ENCODE results near the gene TTC28.

TTC28 gene

DNA sequence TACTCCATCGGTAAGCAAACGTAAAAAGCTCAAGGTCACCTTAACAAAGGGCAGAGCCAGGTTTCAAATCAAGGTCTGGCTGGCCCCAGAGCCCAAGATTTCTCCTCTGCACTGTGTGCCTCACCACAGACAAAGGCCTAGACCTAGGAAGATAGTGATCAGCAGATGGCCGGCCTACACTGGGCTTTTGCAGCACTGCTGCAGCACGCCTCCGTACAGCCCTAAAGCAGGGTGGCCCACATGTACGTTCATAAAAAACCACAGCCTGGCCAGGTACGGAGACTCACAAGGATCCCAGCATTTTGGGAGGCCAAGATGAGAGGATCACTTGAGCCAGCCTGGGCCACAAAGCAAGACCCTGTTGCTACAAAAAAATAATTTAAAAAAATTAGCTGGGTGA, 654.3 kb downstream of the TTC28 start:
- Histone ChIP-seq H3K4me1 (ENCODE audit: insufficient read depth, low read length) (peaks cover 46% of the 10 kb centered on the region), H3K9me3 (ENCODE audit: low read length) (no peaks in the 10 kb centered on the region), H3K4me3 (ENCODE audit: low read depth in 1 of 2, low read length in 2 of 2) (no peak overlapping the region), H3K36me3 (ENCODE audit: insufficient read depth, low read length) (no peaks in the 10 kb centered on the region), H3K9ac (ENCODE audit: low read length) (no peak overlapping the region), H3K27me3 (ENCODE audit: control insufficient read depth in 1 of 2, insufficient read depth in 2 of 2, low read length in 2 of 2) (no peaks in the 10 kb centered on the region), H3K27ac (ENCODE audit: low read depth, low read length) (no peak overlapping the region)

DNA sequence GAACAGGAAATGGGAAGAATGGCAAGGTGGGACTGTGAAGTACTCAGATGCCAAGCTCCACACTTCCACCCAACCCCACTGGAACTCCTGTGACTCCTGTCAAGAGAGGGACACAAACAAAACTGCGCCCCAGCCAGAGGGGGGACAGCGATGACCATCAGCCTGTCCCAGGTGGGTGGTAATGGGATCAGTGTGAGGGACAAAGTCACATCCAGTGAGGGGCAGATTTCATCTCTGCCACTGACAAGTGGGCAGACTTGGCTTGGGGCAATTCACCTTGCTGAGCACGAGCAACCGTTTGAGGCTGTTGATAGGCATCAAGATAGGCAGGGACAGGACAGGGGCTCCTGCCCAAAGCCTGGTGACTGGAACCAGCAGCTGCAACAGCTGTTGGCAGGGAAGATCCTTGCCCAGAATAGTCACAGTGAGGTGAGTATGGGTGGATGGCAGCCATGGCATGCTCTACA, 655.2 kb downstream of the TTC28 start:
- Histone ChIP-seq H3K27ac (ENCODE audit: low read depth, low read length) (no peak overlapping the region), H3K4me1 (ENCODE audit: insufficient read depth, low read length) (peaks cover 45% of the 10 kb centered on the region), H3K9ac (ENCODE audit: low read length) (no peak overlapping the region), H3K27me3 (ENCODE audit: control insufficient read depth in 1 of 2, insufficient read depth in 2 of 2, low read length in 2 of 2) (no peaks in the 10 kb centered on the region), H3K4me3 (ENCODE audit: low read depth in 1 of 2, low read length in 2 of 2) (no peak overlapping the region), H3K36me3 (ENCODE audit: insufficient read depth, low read length) (no peaks in the 10 kb centered on the region), H3K9me3 (ENCODE audit: low read length) (no peaks in the 10 kb centered on the region)

DNA sequence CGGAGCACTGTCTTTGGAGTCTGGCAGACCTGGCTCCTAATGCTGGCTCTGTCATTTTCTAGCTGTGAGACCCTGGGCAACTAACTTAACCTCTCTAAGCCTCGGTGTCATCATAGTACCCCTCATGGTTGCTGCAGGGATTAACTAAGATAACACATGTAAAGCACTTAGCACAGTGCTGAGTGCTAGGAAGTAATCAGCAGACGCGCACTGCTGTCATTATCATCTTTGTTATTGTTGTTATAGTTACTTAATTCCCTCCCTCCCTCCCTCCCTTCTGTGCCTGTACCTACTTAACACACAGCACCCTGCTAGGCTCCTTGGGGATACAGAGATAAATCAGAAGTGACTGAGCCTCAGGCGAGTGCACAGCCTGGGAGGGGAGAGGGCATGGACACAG, 655.9 kb downstream of the TTC28 start:
- Histone ChIP-seq H3K36me3 (ENCODE audit: insufficient read depth, low read length) (no peaks in the 10 kb centered on the region), H3K9me3 (ENCODE audit: low read length) (no peaks in the 10 kb centered on the region), H3K9ac (ENCODE audit: low read length) (no peak overlapping the region), H3K27me3 (ENCODE audit: control insufficient read depth in 1 of 2, insufficient read depth in 2 of 2, low read length in 2 of 2) (no peaks in the 10 kb centered on the region), H3K27ac (ENCODE audit: low read depth, low read length) (no peak overlapping the region), H3K4me3 (ENCODE audit: low read depth in 1 of 2, low read length in 2 of 2) (no peak overlapping the region), H3K4me1 (ENCODE audit: insufficient read depth, low read length) (peaks cover 38% of the 10 kb centered on the region)

DNA sequence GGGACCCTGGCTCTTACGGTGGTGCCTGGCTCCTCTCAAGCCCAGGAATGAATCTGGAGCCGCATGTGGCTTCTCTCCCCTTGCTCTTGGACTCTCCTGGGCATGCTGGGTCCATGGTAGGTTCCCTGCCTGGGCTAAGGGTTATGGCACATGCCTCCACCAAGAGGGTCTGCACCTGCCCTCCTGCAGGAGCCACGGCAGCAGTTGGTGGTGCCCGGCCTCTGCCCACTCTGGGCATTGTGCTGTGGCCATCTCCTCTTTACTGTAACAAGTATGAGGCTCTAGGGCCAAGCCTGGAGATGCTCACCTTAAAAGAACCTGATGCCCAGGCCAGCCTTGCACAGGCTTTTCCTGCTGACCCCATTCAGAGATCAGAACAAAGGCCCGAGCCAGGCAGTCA, 656.6 kb downstream of the TTC28 start:
- Histone ChIP-seq H3K4me1 (ENCODE audit: insufficient read depth, low read length) (peaks cover 30% of the 10 kb centered on the region), H3K36me3 (ENCODE audit: insufficient read depth, low read length) (no peaks in the 10 kb centered on the region), H3K4me3 (ENCODE audit: low read depth in 1 of 2, low read length in 2 of 2) (no peak overlapping the region), H3K27me3 (ENCODE audit: control insufficient read depth in 1 of 2, insufficient read depth in 2 of 2, low read length in 2 of 2) (no peaks in the 10 kb centered on the region), H3K9me3 (ENCODE audit: low read length) (no peaks in the 10 kb centered on the region), H3K9ac (ENCODE audit: low read length) (no peak overlapping the region), H3K27ac (ENCODE audit: low read depth, low read length) (no peak overlapping the region)

DNA sequence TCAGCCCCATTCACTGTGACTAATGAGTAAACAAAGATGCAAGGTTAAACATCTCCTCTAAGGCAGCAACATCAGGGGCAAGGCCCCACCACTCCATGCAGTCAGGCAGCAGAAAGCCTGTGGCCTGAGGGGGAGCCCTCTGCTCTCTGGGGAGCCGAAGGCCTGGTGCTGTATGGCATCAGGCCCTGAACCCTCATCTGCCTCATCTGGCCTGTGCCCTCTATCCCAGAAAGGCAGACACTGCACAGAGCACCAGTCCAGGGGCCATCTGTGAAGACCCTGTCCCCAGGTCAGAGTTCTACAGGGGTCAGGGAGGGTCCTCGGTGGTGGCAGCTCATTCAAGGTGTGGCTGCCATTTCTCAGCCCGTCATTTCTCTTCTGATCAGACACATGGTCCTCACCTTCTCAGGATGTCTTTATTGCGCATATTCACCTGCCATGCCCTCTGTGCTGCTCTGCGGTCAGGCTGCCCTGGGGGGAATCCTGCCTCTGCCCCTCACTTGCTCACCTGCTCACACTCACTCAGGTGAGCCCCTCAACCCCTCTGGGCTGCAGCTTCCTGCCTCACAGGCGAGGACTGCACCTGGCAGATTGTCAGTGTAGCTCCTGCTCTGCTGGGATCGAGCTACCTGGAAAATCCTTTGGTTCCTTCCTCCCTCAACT, 657.5 kb downstream of the TTC28 start:
- H3K4me1 ChIP-seq (ENCODE audit: insufficient read depth, low read length), result peaks cover 21% of the 10 kb centered on the region
- no peak overlapping the region for H3K27ac ChIP-seq (ENCODE audit: low read depth, low read length)
- H3K4me3 ChIP-seq (ENCODE audit: low read depth in 1 of 2, low read length in 2 of 2), result no peak overlapping the region
- H3K36me3 ChIP-seq (ENCODE audit: insufficient read depth, low read length), result no peaks in the 10 kb centered on the region
- no peaks in the 10 kb centered on the region for H3K9me3 ChIP-seq (ENCODE audit: low read length)
- H3K9ac ChIP-seq (ENCODE audit: low read length), result no peak overlapping the region
- H3K27me3 ChIP-seq (ENCODE audit: control insufficient read depth in 1 of 2, insufficient read depth in 2 of 2, low read length in 2 of 2), result no peaks in the 10 kb centered on the region

DNA sequence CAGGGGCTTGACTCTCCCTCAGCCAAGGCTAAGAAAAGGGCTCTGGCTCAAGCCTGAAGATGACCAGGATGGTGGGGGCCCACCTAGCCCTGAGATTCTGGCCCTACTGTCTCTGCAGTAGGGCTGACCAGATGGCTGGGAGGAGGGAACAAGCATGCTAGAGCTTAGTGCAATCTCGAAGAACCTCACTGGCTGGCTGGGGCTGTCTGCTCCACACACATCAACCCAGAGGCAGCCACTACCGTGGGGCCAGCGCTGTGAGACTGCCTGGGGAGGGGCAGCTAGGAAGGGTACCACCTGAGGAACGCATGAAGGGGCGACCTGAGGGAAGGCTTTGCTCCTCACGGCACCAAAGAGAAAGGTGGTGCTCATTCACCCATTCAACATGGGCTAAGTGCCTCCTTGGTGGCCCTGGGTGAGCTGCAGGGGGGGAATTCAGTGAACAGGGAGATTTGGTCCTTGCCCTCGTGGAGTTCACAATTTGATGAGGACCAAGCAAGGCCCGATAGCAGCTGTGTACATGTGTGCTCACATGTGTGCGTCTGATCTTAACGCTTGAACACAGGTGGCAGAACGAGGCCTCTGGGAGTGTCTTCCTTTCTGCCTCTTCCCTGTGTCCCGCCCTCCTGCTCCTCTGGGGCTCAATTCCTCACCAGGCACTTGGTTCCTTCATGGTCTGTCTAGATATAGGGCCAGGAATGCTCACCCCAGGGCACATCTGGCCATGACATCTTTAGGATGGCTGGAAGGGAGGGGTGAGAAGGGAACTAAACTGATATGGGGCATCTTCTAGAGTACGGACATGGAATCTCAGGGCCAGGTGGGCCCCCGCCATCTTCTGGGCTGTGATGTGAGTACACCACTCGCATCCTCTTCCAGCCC, 658.3 kb downstream of the TTC28 start:
- no peak overlapping the region for H3K27ac ChIP-seq (ENCODE audit: low read depth, low read length)
- H3K9me3 ChIP-seq (ENCODE audit: low read length), result no peaks in the 10 kb centered on the region
- no peaks in the 10 kb centered on the region for H3K36me3 ChIP-seq (ENCODE audit: insufficient read depth, low read length)
- H3K4me3 ChIP-seq (ENCODE audit: low read depth in 1 of 2, low read length in 2 of 2), result no peak overlapping the region
- no peak overlapping the region for H3K9ac ChIP-seq (ENCODE audit: low read length)
- no peaks in the 10 kb centered on the region for H3K27me3 ChIP-seq (ENCODE audit: control insufficient read depth in 1 of 2, insufficient read depth in 2 of 2, low read length in 2 of 2)
- H3K4me1 ChIP-seq (ENCODE audit: insufficient read depth, low read length), result peaks cover 19% of the 10 kb centered on the region

DNA sequence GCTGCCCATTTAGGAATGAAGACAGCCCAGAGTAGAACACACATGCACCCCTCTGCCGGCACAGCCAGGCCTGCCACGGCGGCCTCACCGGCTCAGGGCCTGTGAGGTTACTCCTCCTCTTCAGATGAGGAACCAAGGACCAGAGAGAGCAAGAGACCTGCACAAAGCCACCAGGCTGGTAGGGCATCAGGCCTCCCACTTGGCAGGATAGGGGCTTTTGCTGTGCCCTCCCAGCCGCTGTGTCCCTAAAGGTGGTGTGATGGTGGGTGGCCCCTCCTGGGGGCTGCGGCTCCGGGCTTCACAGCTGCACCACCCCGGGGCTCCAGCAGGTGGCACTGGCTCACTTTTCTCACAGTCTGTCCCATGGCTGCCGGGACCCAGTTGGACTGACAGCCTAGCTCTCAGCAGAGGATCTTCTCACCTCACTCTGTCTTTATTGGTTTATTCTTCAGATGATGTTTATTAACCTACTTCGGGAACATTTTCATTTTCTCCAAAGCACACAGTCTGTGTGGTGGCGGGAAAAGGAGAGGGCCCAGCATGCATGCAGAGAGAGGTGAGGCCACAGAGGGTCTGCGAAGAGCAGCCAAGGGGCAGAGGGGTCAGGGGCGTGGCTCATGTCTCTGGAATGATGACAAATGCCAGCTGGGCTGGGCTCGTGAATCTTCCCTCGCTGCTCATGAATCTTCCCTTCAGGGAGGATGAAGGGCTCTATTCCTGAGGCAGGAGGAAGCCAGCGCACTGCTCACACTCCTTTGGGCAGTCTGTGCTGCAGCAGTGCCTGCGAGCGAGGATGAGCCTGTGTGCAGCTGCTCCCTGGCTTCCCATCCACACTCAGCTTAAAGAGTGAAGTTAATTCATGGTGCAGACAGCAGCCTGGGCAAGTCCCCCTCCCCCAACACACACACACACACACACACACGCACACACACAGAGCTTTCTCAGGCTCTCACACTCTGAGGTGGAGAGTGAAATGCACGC, 659.5 kb downstream of the TTC28 start:
- Histone ChIP-seq H3K36me3 (ENCODE audit: insufficient read depth, low read length) (no peaks in the 10 kb centered on the region), H3K4me3 (ENCODE audit: low read depth in 1 of 2, low read length in 2 of 2) (peak overlapping the region in 1 of 2 donors; percentile 47), H3K4me1 (ENCODE audit: insufficient read depth, low read length) (peaks cover 19% of the 10 kb centered on the region), H3K9ac (ENCODE audit: low read length) (peak overlapping the region; percentile 5), H3K27me3 (ENCODE audit: control insufficient read depth in 1 of 2, insufficient read depth in 2 of 2, low read length in 2 of 2) (no peaks in the 10 kb centered on the region), H3K9me3 (ENCODE audit: low read length) (no peaks in the 10 kb centered on the region), H3K27ac (ENCODE audit: low read depth, low read length) (no peak overlapping the region)

DNA sequence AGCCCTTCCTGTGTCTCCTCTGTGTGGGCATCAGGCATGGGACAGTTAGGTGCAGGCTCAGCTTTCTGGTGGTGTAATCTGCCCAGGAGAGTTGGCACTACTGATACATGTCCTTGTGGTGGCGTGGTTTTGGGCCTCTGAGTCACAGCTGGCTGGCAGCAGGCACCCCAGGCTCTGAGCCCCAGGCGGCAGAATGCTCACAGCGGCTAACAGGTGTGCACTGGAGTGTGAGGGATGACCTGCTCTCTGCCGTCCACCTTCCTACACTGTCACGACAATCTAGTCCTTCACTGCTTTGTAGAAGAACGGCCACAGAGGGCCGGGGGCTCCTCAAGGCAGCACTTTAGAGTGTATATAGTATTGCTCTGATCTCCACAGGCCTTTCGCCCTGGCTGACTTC, 660.3 kb downstream of the TTC28 start:
- H3K9me3 ChIP-seq (ENCODE audit: low read length), result no peaks in the 10 kb centered on the region
- no peak overlapping the region for H3K9ac ChIP-seq (ENCODE audit: low read length)
- peaks cover 19% of the 10 kb centered on the region for H3K4me1 ChIP-seq (ENCODE audit: insufficient read depth, low read length)
- no peak overlapping the region for H3K27ac ChIP-seq (ENCODE audit: low read depth, low read length)
- H3K36me3 ChIP-seq (ENCODE audit: insufficient read depth, low read length), result no peaks in the 10 kb centered on the region
- H3K27me3 ChIP-seq (ENCODE audit: control insufficient read depth in 1 of 2, insufficient read depth in 2 of 2, low read length in 2 of 2), result no peaks in the 10 kb centered on the region
- H3K4me3 ChIP-seq (ENCODE audit: low read depth in 1 of 2, low read length in 2 of 2), result no peak overlapping the region

DNA sequence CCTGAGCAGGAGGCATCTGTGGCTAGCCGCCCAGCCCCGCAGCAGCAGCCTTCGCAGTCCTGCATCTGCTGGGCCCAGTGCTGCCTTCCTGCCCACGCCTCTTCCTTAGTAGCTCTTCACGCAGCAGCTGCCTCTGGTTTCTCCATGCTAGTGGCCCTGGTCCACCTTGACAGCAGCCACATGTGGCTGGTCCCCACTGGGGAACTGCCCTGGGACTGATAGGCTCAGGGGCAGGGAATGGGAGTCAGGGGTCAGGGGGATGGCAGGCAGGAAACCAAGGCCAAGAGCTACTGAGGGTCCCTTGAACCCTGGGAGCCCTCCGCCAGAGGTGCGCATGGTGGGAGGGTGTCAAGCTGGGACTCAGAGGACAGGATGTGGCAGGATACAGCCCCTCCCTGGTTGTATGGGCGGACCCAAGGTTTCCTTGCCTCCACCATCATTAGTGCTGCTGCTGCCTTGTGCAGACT, 661.1 kb downstream of the TTC28 start:
- Histone ChIP-seq H3K27me3 (ENCODE audit: control insufficient read depth in 1 of 2, insufficient read depth in 2 of 2, low read length in 2 of 2) (no peaks in the 10 kb centered on the region), H3K9me3 (ENCODE audit: low read length) (no peaks in the 10 kb centered on the region), H3K27ac (ENCODE audit: low read depth, low read length) (no peak overlapping the region), H3K4me1 (ENCODE audit: insufficient read depth, low read length) (peaks cover 19% of the 10 kb centered on the region), H3K9ac (ENCODE audit: low read length) (no peak overlapping the region), H3K4me3 (ENCODE audit: low read depth in 1 of 2, low read length in 2 of 2) (no peak overlapping the region), H3K36me3 (ENCODE audit: insufficient read depth, low read length) (peaks cover 7% of the 10 kb centered on the region)

DNA sequence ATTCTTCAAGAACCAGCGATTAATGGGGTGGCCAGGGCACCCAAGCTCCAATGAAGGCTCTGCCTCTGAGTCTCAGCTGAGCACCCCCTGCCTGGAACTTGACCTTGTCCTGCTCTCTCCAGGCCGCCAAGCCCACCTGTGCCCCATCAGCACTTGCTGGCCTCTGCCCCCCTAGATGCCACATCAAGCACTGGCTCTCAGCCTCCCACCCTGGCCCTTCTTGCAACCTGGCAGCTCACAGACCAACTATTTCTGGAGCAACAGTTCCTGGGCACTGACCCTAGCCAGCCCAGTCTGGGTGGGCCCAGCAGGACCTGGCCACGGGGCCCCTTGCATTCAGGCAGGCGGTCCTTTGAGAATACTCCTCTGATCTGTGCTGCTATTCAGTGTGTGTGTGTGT, 661.8 kb downstream of the TTC28 start:
- Histone ChIP-seq H3K9me3 (ENCODE audit: low read length) (no peaks in the 10 kb centered on the region), H3K27ac (ENCODE audit: low read depth, low read length) (no peak overlapping the region), H3K4me1 (ENCODE audit: insufficient read depth, low read length) (peaks cover 19% of the 10 kb centered on the region), H3K36me3 (ENCODE audit: insufficient read depth, low read length) (peaks cover 7% of the 10 kb centered on the region), H3K9ac (ENCODE audit: low read length) (no peak overlapping the region), H3K27me3 (ENCODE audit: control insufficient read depth in 1 of 2, insufficient read depth in 2 of 2, low read length in 2 of 2) (no peaks in the 10 kb centered on the region), H3K4me3 (ENCODE audit: low read depth in 1 of 2, low read length in 2 of 2) (no peak overlapping the region)

DNA sequence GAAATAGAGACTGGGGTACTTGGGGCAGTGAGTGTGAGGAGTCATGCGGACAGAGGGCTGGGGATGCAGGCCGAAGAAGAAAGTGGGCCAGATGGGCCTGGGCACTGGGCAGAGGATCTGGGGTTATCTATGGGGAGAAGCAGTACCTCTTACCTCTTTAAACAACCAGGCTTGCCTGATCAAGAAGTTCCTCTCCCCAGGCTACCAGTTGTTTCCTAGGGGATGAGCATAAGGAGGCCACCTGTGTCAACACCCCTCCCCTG, 662.2 kb downstream of the TTC28 start:
- no peak overlapping the region for H3K4me3 ChIP-seq (ENCODE audit: low read depth in 1 of 2, low read length in 2 of 2)
- H3K36me3 ChIP-seq (ENCODE audit: insufficient read depth, low read length), result peaks cover 7% of the 10 kb centered on the region
- peaks cover 19% of the 10 kb centered on the region for H3K4me1 ChIP-seq (ENCODE audit: insufficient read depth, low read length)
- H3K27ac ChIP-seq (ENCODE audit: low read depth, low read length), result no peak overlapping the region
- no peak overlapping the region for H3K9ac ChIP-seq (ENCODE audit: low read length)
- H3K9me3 ChIP-seq (ENCODE audit: low read length), result no peaks in the 10 kb centered on the region
- no peaks in the 10 kb centered on the region for H3K27me3 ChIP-seq (ENCODE audit: control insufficient read depth in 1 of 2, insufficient read depth in 2 of 2, low read length in 2 of 2)

All from muscle layer of colon (tissue), 2 donors.